Measurements from ENCODE around the gene OR2M7. TPM values are rescaled to one million over a fixed set of nuclear protein-coding genes. Genes with fewer than 3 reads are reported as not detected.
"Not testable (repeated sequence)": the region's sequence is repeated elsewhere in the genome, so short reads cannot be mapped to it uniquely, and the experiment has no call there.

OR2M7 gene
- total RNA-seq, 4 donors from 2014 or later, result not detected

GRCh38 chr1:248359415-248359814, 35.0 kb upstream of the OR2M7 start:
- H3K36me3 ChIP-seq, result no peaks in the 10 kb centered on the region
- intact Hi-C loops (cut with DNase I), result no loop called here

GRCh38 chr1:248348475-248348874, 24.1 kb upstream of the OR2M7 start, which contains the start of gene OR14C36:
Gene OR14C36, plus strand, starts transcription at chr1:248348775. Its CDS starts 0 bp downstream, at chr1:248348775.
- H3K4me3 ChIP-seq, result no peak within 1 kb of the TSS
- intact Hi-C loops (cut with DNase I), result no loop called here
- H3K4me1 ChIP-seq, result no peaks in the 10 kb centered on the region
- no peak for DNase-seq (ENCODE audit: extremely low spot score)
- H3K27me3 ChIP-seq, result peaks cover 0 to 4% (median 0%) of the 10 kb centered on the region in 4 donors
- WGBS, result 69% methylated on average over 4 of the region's 4 CpGs
- no peak within 1 kb of the TSS for H3K27ac ChIP-seq (replicated peaks in 1 of 4)
- TF ChIP-seq, protein P1, sequence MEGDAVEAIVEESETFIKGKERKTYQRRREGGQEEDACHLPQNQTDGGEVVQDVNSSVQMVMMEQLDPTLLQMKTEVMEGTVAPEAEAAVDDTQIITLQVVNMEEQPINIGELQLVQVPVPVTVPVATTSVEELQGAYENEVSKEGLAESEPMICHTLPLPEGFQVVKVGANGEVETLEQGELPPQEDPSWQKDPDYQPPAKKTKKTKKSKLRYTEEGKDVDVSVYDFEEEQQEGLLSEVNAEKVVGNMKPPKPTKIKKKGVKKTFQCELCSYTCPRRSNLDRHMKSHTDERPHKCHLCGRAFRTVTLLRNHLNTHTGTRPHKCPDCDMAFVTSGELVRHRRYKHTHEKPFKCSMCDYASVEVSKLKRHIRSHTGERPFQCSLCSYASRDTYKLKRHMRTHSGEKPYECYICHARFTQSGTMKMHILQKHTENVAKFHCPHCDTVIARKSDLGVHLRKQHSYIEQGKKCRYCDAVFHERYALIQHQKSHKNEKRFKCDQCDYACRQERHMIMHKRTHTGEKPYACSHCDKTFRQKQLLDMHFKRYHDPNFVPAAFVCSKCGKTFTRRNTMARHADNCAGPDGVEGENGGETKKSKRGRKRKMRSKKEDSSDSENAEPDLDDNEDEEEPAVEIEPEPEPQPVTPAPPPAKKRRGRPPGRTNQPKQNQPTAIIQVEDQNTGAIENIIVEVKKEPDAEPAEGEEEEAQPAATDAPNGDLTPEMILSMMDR (IDR thresholded peaks at IDR 0.05), result no peak
- TF ChIP-seq POLR2AphosphoS5 (IDR thresholded peaks at IDR 0.05) (no peak), POLR2A (IDR thresholded peaks at IDR 0.05; ENCODE audit: low read depth) (no peak), EP300 (IDR thresholded peaks at IDR 0.05) (no peak)
- H3K9me3 ChIP-seq, result no peaks in the 10 kb centered on the region
- H3K36me3 ChIP-seq, result no peaks in the 10 kb centered on the region

More at GRCh38 chr1:248359415-248359814, 35.0 kb upstream of the OR2M7 start:
- DNase-seq (ENCODE audit: extremely low spot score), result no peak
- WGBS, result 84% methylated on average over 3 of the region's 3 CpGs
- Histone ChIP-seq H3K4me1 (no peaks in the 10 kb centered on the region), H3K4me3 (no peak overlapping the region), H3K27me3 (no peaks in the 10 kb centered on the region), H3K9me3 (peaks cover 0 to 1% (median under 1%) of the 10 kb centered on the region in 4 donors), H3K27ac (replicated peaks in 1 of 4) (no peak overlapping the region)
- no peak for TF ChIP-seq POLR2AphosphoS5 (IDR thresholded peaks at IDR 0.05)
- TF ChIP-seq POLR2A (IDR thresholded peaks at IDR 0.05; ENCODE audit: low read depth), result no peak

DNA sequence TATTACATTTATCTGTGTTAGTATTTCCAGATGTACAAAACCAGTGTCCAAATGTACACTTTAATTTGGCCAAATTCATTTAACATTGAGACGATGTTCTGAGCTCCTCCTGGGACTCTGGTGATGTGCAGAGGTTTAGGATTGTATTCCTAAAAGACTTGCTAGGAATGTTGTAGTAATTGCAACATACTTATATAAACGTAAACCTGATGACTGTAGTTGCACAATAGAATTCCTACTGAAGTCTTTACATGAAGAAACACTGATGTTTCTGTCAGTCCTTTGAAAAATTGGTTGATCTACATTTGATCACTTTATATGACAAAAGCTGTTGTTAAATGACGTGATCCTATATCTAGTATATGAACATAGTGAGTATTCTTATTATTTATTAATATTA, 19.1 kb upstream of the OR2M7 start:
- Histone ChIP-seq H3K27me3 (no peaks in the 10 kb centered on the region), H3K36me3 (no peaks in the 10 kb centered on the region), H3K4me3 (no peak overlapping the region), H3K9me3 (no peaks in the 10 kb centered on the region), H3K4me1 (no peaks in the 10 kb centered on the region), H3K27ac (replicated peaks in 1 of 4) (no peak overlapping the region)
- intact Hi-C loops (cut with DNase I), result no loop called here
- WGBS, result 61% methylated on average over 3 of the region's 3 CpGs
- no peak for DNase-seq (ENCODE audit: extremely low spot score)
- TF ChIP-seq POLR2A (IDR thresholded peaks at IDR 0.05; ENCODE audit: low read depth) (no peak), POLR2AphosphoS5 (IDR thresholded peaks at IDR 0.05) (no peak)

- TF ChIP-seq, protein P1 (IDR thresholded peaks at IDR 0.05), result no peak
- TF ChIP-seq POLR2A (IDR thresholded peaks at IDR 0.05; ENCODE audit: low read depth), result no peak
- TF ChIP-seq POLR2AphosphoS5 (IDR thresholded peaks at IDR 0.05), result no peak
- no peak for TF ChIP-seq EP300 (IDR thresholded peaks at IDR 0.05)
- Histone ChIP-seq H3K9me3 (peaks cover 0 to 13% (median 3%) of the 10 kb centered on the region in 4 donors), H3K27me3 (no peaks in the 10 kb centered on the region), H3K4me3 (no peak overlapping the region), H3K4me1 (no peaks in the 10 kb centered on the region), H3K27ac (replicated peaks in 1 of 4) (no peak overlapping the region), H3K36me3 (no peaks in the 10 kb centered on the region)
- intact Hi-C loops (cut with DNase I), result no loop called here
- WGBS, result 76% methylated on average over 9 of the region's 11 CpGs
- no peak for DNase-seq (ENCODE audit: extremely low spot score)
These were observed 7.6 kb downstream of the OR2M7 start for GRCh38 chr1:248316796-248317195.

- DNase-seq (ENCODE audit: extremely low spot score); H3K4me3 ChIP-seq; H3K4me1 ChIP-seq; H3K27ac ChIP-seq (replicated peaks in 1 of 4); H3K9me3 ChIP-seq; H3K27me3 ChIP-seq; H3K36me3 ChIP-seq; intact Hi-C loops (cut with DNase I): not testable (repeated sequence)
- 72% methylated on average over 10 of the region's 15 CpGs for WGBS
These were observed 17.6 kb downstream of the OR2M7 start for GRCh38 chr1:248306740-248307139.

DNA sequence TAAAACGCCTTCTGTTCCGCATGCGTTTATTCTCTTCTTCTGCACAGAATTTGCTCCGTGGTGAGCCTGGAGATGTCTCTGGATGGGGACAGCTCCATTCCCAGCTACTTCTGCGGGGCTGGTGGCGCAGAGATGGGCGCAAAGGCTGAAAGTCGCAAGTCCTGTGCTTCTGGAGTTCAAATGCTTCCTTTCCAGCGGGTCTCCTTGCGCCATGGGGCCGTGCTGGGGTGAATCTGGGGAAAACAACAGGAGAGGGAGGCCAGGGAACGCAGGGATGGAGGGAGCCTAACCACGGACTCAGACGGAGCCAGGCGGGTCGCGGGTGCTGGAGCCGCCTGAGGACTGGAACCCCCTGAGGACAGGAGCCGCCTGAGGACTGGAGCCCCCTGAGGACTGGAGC, 18.3 kb downstream of the OR2M7 start:
- H3K36me3 ChIP-seq, result no peaks in the 10 kb centered on the region
- H3K4me3 ChIP-seq, result no peak overlapping the region
- no peak overlapping the region for H3K27ac ChIP-seq (replicated peaks in 1 of 4)
- no peaks in the 10 kb centered on the region for H3K27me3 ChIP-seq
- DNase-seq (ENCODE audit: extremely low spot score), result no peak
- intact Hi-C loops (cut with DNase I), result no loop called here
- H3K4me1 ChIP-seq, result no peaks in the 10 kb centered on the region
- 77% methylated on average over 14 of the region's 19 CpGs for WGBS
- TF ChIP-seq POLR2A (IDR thresholded peaks at IDR 0.05; ENCODE audit: low read depth), result no peak
- TF ChIP-seq EP300 (IDR thresholded peaks at IDR 0.05), result no peak
- TF ChIP-seq POLR2AphosphoS5 (IDR thresholded peaks at IDR 0.05), result no peak
- TF ChIP-seq, protein P1 (IDR thresholded peaks at IDR 0.05), result no peak
- no peaks in the 10 kb centered on the region for H3K9me3 ChIP-seq

DNA sequence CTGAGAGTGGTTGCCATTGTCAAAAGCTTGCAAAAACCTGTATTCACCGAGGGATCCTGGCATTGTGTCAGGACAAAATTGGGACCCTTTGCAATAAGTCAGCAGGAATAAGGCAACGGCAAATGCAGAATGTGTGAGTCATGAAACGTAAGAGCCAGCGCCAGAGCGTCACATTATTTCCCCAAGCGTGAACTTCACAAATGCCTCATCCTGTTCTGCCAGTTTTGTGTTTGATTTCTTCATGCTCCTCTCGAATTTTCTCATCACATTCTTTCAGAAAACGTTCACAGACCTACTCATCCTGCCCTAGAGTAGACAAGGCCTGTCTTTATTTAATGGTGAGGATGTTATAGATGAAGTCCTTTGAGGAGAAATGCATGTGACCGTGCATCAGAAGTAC, 18.7 kb downstream of the OR2M7 start:
- DNase-seq (ENCODE audit: extremely low spot score); H3K4me3 ChIP-seq; H3K36me3 ChIP-seq; H3K9me3 ChIP-seq; H3K4me1 ChIP-seq; intact Hi-C loops (cut with DNase I); H3K27me3 ChIP-seq; H3K27ac ChIP-seq (replicated peaks in 1 of 4): not testable (repeated sequence)
- 82% methylated on average over 8 of the region's 9 CpGs for WGBS

All from esophagus muscularis mucosa (tissue), 4 donors.